Spleen (tissue), 11 donors: Measurements from ENCODE around the gene TADA2A. TPM values are rescaled to one million over a fixed set of nuclear protein-coding genes. Genes with fewer than 3 reads are reported as not detected.

ENCODE experiments used
- DNase-seq: peaks from one replicate; pipeline ENCODE4 v3.0.0-alpha.2; 2020
- H3K27ac ChIP-seq, 8 donors: fragments of 200-600 bp; sonication (generic) in 7 of 8; 1 replicate in 4 of 8; 2 replicates in 4 of 8; pipeline versions ENCODE4 v1.5.0 to v1.8.0; 2016 to 2021; ENCODE audit warnings: inconsistent platforms in 4 of 8, mild to moderate bottlenecking in 4 of 8, moderate library complexity in 1 of 8
- H3K27me3 ChIP-seq, 7 donors: fragments of 200-600 bp; sonication (generic) in 6 of 7; replicated peaks in 1 of 7; 1 replicate in 4 of 7; 2 replicates in 3 of 7; pipeline versions ENCODE4 v1.5.0 to v1.8.0; 2016 to 2021; ENCODE audit warnings: inconsistent platforms in 3 of 7, mild to moderate bottlenecking in 1 of 7
- H3K36me3 ChIP-seq, 6 donors: fragments of 200-600 bp; sonication (generic) in 5 of 6; 1 replicate in 4 of 6; 2 replicates in 2 of 6; pipeline versions ENCODE4 v1.5.0 to v1.8.0; 2016 to 2021; ENCODE audit warnings: inconsistent platforms in 2 of 6
- H3K4me1 ChIP-seq, 6 donors: fragments of 200-600 bp; sonication (generic) in 5 of 6; 1 replicate in 3 of 6; 2 replicates in 3 of 6; pipeline versions ENCODE4 v1.5.0 to v1.8.0; 2016 to 2021; ENCODE audit warnings: inconsistent platforms in 3 of 6
- H3K4me3 ChIP-seq, 8 donors: fragments of 200-600 bp; sonication (generic) in 7 of 8; 1 replicate in 4 of 8; 2 replicates in 4 of 8; pipeline versions ENCODE4 v1.5.0 to v1.8.0; 2016 to 2021; ENCODE audit warnings: inconsistent platforms in 4 of 8, mild to moderate bottlenecking in 4 of 8, moderate library complexity in 2 of 8
- H3K9me3 ChIP-seq, 8 donors: fragments of 200-600 bp; sonication (generic) in 7 of 8; 1 replicate in 4 of 8; 2 replicates in 4 of 8; pipeline versions ENCODE4 v1.5.0 to v1.8.0; 2016 to 2021; ENCODE audit warnings: inconsistent platforms in 4 of 8
- POLR2A ChIP-seq, 3 donors: fragments of 450-650 bp; IDR thresholded peaks; one replicate each; pipeline ENCODE4 v1.5.1; 2017; ENCODE audit warnings: antibody characterized with exemption in 3 of 3, mild to moderate bottlenecking in 1 of 3
- POLR2AphosphoS5 ChIP-seq, 3 donors: sonication (generic); formaldehyde crosslinking; IDR thresholded peaks; one replicate each; pipeline ENCODE4 v1.5.1; 2017; ENCODE audit warnings: antibody characterized with exemption in 3 of 3
- WGBS, 5 donors: extraction: QIAGEN DNeasy Blood & Tissue Kit in 3 of 5; methylation state at CpG; one replicate each; pipeline versions ENCODE4 v1.1.5 to v1.1.7; 2013 to 2018; 5-methylcytosine and 5-hydroxymethylcytosine counted together
- intact Hi-C: fragments of 100-400 bp; cut with DNase I; formaldehyde crosslinking; loops from one replicate; pipeline ENCODE4 v1.15.0; 2023; ENCODE audit warnings: low total_unique reads
- polyA plus RNA-seq, 3 donors: library from polyadenylated mRNA; stranded (reverse); fragments of 200-250 nt; gene quantifications; one replicate each; pipeline ENCODE4 v1.2.1, GENCODE V29; 2013
- total RNA-seq, 7 donors: library from RNA; depleted of rRNA in 3 of 7; stranded (reverse); fragments of >200 nt in 3 of 7; fragmentation: NEBNext Ultra II Directional in 4 of 7; extraction: Animal tissue kit (Norgen Biotek cat#: 25700) in 4 of 7; gene quantifications; one replicate each; pipeline versions ENCODE4 v1.1.0 to v1.2.1, GENCODE V29; 2016 to 2021
- TF ChIP-seq, protein P1 (sequence below), 11 experiments: fragments of 200-600 bp in 7 of 11; fragments of 450-650 bp in 4 of 11; sonication (generic) in 4 of 11; IDR thresholded peaks in 8 of 11; conservative IDR thresholded peaks in 3 of 11; 1 replicate in 7 of 11; 2 replicates in 4 of 11; pipeline versions ENCODE4 v1.4.0 to v1.8.0; 2016 to 2021; ENCODE audit warnings: antibody characterized with exemption in 11 of 11, inconsistent platforms in 4 of 11, mild to moderate bottlenecking in 1 of 11
- donor health status: healthy with polysubstance abuse.
- donor health status: DM: no; HTN: no; CAD: no; lungs with moderate emphysema.
- donor health status: DM: no; HTN: no; CAD: no.
- donor health status: Bipolar disorder and iron deficiency.
- donor health status: healthy.
- donor health status: DM: no; HTN: no; CAD: no.
- donor health status: DM: yes; HTN: yes; CAD: no.

Gene TADA2A
- total and polyA plus RNA-seq, 10 donors, result 7.8 to 31.8 (median 20.6) TPM

DNA sequence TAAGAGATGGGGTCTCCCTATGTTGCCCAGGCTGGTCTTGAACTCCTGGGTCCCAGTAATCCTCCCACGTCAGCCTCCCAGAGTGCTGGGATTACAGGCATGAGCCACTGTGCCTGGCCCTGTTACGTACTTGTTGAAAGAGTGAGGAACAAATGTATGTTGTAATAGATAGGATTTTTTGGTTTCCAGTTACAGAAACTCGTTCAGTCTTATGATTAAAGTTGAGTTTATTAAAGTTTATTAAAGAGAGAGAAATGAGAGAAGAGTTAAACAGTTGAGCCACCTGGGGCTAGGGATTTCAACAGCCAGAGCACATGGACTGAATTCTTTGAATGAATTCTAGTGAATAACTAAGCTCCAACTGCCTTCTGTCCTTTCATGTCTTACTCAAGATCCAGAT lies 3.7 kb downstream of the TADA2A start:
- Histone ChIP-seq H3K9me3 (no peaks in the 10 kb centered on the region), H3K4me3 (no peak overlapping the region), H3K4me1 (peaks cover 7 to 48% (median 22%) of the 10 kb centered on the region in 6 donors), H3K36me3 (peaks cover 0 to 49% (median 38%) of the 10 kb centered on the region in 6 donors), H3K27me3 (no peaks in the 10 kb centered on the region), H3K27ac (no peak overlapping the region)
- intact Hi-C loops, result no loop called here
- DNase-seq, result no peak
- TF ChIP-seq POLR2AphosphoS5 (IDR thresholded peaks at IDR 0.05), result no peak
- 69 to 89% (median 79%) methylated on average over 3 of the region's 3 CpGs for WGBS, 5 donors

DNA sequence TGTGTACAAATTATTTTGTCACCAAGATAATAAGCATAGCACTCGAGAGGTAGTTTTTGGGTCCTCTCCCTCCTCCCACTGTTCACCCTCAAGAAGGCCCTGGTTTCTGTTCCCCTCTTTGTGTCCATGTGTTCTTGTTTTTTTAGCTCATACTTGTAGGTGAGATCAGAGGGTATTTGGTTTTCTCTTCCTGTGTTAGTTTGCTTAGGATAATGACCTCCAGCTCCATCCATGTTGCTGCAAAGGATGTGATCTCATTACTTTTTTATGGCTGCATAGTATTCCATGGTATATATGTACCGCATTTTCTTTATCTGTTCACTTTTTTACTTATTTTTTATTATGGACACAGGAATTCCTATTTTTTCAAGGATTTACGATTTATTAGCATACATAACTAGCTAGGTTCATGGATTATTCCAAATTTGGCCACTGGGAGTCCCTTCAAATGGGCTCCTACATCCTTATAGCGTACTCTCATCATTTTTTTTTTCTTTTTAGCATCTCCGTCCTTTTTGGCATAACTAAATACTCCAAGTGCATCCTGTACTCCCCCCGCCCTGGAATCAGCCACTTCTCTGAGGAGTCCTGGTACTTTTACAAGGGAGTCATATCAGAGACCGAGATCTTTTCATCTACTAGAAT lies 7.3 kb downstream of the TADA2A start:
- Histone ChIP-seq H3K27ac (no peak overlapping the region), H3K4me1 (peaks cover 0 to 22% (median 0%) of the 10 kb centered on the region in 6 donors), H3K36me3 (peaks cover 0 to 85% (median 59%) of the 10 kb centered on the region in 6 donors), H3K9me3 (no peaks in the 10 kb centered on the region), H3K27me3 (no peaks in the 10 kb centered on the region), H3K4me3 (no peak overlapping the region)
- intact Hi-C loops, result no loop called here
- DNase-seq, result no peak
- WGBS, 5 donors, result 91 to 96% (median 93%) methylated on average over 7 of the region's 7 CpGs
- TF ChIP-seq, protein P1, sequence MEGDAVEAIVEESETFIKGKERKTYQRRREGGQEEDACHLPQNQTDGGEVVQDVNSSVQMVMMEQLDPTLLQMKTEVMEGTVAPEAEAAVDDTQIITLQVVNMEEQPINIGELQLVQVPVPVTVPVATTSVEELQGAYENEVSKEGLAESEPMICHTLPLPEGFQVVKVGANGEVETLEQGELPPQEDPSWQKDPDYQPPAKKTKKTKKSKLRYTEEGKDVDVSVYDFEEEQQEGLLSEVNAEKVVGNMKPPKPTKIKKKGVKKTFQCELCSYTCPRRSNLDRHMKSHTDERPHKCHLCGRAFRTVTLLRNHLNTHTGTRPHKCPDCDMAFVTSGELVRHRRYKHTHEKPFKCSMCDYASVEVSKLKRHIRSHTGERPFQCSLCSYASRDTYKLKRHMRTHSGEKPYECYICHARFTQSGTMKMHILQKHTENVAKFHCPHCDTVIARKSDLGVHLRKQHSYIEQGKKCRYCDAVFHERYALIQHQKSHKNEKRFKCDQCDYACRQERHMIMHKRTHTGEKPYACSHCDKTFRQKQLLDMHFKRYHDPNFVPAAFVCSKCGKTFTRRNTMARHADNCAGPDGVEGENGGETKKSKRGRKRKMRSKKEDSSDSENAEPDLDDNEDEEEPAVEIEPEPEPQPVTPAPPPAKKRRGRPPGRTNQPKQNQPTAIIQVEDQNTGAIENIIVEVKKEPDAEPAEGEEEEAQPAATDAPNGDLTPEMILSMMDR (IDR thresholded peaks at IDR 0.05 in 8 of 11, conservative IDR thresholded peaks at IDR 0.05 in 3 of 11), result no peak
- TF ChIP-seq POLR2A (IDR thresholded peaks at IDR 0.05), result no peak
- no peak for TF ChIP-seq POLR2AphosphoS5 (IDR thresholded peaks at IDR 0.05)

DNA sequence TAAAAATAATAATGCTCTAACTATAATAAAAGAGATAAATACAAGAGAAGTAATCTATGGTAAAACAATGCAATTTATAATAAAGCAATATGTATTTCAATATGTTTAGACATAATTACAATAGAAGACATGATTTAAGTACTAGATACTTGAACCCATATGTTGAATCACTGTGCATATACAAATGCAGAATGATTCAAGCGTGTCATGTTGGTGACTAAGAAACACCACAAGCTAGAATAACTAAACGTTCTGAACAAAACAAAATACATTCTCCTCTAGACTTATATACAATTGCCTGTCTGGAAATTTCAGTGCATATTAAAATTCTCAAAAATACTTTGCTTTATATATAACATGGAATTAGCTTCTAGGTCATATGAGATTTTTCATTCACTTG lies 11.2 kb downstream of the TADA2A start:
- peaks cover 0 to 98% (median 47%) of the 10 kb centered on the region in 6 donors for H3K36me3 ChIP-seq
- H3K4me1 ChIP-seq, result peaks cover 0 to 9% (median 0%) of the 10 kb centered on the region in 6 donors
- H3K27ac ChIP-seq, result no peak overlapping the region
- no peaks in the 10 kb centered on the region for H3K27me3 ChIP-seq
- H3K4me3 ChIP-seq, result no peak overlapping the region
- H3K9me3 ChIP-seq, result no peaks in the 10 kb centered on the region
- 78 to 85% (median 83%) methylated on average over 2 of the region's 2 CpGs for WGBS, 5 donors
- intact Hi-C loops, result no loop called here
- no peak for TF ChIP-seq POLR2AphosphoS5 (IDR thresholded peaks at IDR 0.05)
- TF ChIP-seq, protein P1 (IDR thresholded peaks at IDR 0.05 in 8 of 11, conservative IDR thresholded peaks at IDR 0.05 in 3 of 11), result no peak
- no peak for TF ChIP-seq POLR2A (IDR thresholded peaks at IDR 0.05)
- no peak for DNase-seq

DNA sequence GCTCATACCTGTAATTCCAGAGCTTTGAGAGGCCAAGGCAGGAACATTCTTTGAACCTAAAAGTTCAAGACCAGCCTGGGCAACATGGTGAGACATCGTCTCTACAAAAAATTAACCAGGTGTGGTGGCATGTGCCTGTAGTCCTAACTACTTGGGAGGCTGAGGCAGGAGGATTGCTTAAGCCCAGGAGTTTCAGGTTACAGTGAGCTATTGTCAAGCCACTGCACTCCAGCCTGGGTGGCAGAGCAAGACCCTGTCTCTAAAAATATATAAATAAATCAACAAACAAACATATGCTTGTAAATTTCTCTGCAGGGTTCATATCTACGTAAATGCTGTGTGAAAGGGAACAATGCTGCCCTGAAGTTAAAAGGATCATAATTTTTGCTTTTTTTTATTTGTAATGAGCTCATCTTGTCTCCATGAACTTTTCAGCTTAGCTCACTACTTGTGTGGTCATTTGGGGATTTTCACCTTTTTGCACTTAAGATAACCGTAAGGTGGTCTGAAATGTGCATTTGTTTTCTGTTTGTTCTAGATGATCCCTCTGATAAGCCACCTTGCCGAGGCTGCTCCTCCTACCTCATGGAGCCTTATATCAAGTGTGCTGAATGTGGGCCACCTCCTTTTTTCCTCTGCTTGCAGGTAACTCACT lies 16.4 kb downstream of the TADA2A start:
- H3K36me3 ChIP-seq, result peaks cover 5 to 98% (median 58%) of the 10 kb centered on the region in 6 donors
- WGBS, 5 donors, result 74 to 93% (median 82%) methylated on average over 4 of the region's 4 CpGs
- no peak for TF ChIP-seq POLR2AphosphoS5 (IDR thresholded peaks at IDR 0.05)
- no peak for TF ChIP-seq POLR2A (IDR thresholded peaks at IDR 0.05)
- TF ChIP-seq, protein P1 (IDR thresholded peaks at IDR 0.05 in 8 of 11, conservative IDR thresholded peaks at IDR 0.05 in 3 of 11), result no peak

More for the DNA sequence above, 16.4 kb downstream of the TADA2A start:
- H3K27me3 ChIP-seq, result no peaks in the 10 kb centered on the region
- no peaks in the 10 kb centered on the region for H3K4me1 ChIP-seq
- H3K27ac ChIP-seq, result no peak overlapping the region
- H3K4me3 ChIP-seq, result no peak overlapping the region
- H3K9me3 ChIP-seq, result no peaks in the 10 kb centered on the region
- DNase-seq, result no peak
- intact Hi-C loops, result no loop called here
